Fibroblast of peridontal ligament (primary cell): ENCODE measurements around the gene KMT2A.
A peak's percentile ranks its signal among the peaks of the same experiment; 100 is the strongest.
"Not testable (repeated sequence)": the region's sequence is repeated elsewhere in the genome, so short reads cannot be mapped to it uniquely, and the experiment has no call there.

Experiments used
- DNase-seq: peaks from one replicate; pipeline ENCODE4 v3.0.0-alpha.2; 2010; ENCODE audit errors: extremely low read depth

Gene KMT2A

DNA sequence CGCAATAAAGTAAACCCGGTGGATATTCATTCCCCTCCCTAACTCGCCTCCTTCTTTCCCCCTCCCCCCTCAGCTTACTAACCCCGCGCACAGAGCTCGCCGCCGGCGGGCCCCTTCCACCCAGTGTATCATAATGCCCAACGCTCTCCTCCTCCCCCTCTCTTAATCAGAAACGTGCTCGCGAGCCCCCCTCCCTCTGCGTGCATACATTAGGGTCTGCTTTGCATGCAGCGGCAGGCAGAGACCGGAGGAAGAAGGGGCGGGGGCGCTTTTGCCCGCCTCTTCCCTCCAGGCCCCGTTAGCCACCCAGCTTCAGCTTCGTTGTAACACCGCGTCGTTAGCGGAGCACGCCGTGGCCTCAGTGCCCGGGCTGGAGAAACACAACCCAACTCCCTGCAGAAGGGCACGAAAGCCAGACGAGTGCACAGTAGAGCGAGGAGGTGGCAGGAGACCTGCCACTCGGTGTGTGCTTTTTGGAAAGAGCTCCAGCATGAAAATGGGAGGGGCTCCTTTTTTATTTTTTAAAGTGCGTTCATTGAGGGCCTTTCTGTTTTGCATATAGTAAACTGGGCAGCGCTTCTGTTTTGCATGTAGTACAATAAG lies 901 bp upstream of the KMT2A start:
- DNase-seq: no peak

DNA sequence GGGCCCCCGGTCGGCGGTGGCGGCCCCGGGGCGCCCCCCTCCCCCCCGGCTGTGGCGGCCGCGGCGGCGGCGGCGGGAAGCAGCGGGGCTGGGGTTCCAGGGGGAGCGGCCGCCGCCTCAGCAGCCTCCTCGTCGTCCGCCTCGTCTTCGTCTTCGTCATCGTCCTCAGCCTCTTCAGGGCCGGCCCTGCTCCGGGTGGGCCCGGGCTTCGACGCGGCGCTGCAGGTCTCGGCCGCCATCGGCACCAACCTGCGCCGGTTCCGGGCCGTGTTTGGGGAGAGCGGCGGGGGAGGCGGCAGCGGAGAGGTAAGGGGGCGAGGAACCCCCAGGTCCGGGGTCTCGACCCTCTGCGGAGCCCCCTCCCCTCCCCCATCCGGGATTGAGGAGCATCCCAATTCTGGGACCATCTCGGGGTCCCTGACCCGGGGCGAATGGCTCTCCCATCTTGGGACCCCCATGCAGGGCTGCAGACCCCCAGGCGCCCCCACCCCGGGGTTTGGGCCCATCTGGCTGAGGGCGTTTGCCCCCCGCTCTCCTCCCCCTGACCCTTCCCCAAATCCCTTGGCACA lies 431 bp downstream of the KMT2A start:
- DNase-seq: no peak

DNA sequence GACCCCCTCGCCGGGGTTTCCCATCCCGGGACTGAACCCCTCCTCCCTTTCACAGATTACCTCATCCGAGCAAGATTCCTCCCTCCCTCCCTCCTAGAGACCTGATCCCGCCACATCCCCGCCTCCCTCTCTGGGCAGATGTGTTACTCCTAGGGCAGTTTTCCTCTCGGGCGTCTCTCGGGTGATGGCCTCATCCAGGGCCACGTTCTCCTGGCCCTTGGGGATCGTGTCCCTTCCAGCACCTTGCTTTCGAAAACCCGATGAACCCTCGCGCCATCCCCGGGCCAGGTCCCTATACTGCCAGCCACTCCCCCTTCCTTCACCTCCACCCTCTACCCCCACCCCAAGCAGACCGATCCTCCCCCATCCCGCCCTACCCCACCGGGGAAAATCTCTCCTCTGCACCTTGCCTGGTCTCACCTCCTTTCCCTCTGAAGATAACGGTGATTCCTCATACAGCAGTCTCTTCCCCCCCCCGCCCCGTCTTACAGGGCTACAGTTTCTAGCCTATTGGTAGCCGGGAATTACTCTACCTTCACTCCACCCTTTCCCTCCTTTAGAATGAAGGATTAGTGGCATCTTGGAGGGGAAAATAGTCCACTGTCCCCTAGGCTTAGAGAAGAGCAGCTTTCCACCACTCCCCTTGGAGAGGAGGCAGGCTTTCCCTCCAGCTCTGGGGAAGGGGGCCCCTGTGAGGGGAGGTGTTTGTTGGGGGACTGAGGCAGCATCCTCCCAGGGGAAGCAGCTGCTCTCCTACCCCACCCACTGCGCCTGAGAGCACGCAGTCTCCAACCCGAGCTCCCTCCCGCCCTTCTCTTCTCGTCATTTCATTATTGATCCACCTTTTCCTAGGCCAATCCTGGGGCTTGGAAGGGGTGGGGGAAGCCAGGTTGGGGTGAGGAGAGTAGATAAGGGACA lies 1.2 kb downstream of the KMT2A start:
- DNase-seq: peak; percentile 32

DNA sequence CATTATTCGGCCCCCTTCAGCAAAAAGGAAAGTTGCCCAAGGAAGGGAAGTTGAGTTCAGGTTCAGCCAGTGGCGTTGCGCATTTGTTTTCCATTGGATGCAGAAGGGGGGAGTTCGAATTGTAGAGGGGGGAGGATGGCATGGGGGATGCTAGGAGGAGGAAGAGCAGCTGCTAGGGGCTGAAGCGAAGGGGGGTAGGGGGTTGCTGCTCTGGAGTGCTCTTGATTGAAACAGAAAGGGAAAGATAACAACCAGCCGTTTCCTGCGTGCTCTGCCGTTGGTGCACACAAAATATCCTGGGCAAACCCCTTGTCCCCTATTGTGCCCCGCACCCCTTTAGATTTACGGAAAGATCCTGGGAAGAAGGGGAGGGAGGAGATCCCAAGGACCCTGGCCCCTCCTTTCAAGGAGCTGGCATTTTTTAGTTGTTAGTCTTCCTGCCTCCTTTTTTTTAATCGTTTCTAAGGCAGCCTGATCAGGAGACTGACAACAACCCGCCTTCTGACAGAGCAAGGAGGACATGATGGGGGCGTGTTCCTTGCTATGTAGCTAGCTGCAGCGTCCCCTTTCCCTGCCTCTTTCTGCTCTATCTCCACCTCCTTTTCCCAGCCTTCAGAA lies 2.1 kb downstream of the KMT2A start:
- peak; percentile 82 for DNase-seq

DNA sequence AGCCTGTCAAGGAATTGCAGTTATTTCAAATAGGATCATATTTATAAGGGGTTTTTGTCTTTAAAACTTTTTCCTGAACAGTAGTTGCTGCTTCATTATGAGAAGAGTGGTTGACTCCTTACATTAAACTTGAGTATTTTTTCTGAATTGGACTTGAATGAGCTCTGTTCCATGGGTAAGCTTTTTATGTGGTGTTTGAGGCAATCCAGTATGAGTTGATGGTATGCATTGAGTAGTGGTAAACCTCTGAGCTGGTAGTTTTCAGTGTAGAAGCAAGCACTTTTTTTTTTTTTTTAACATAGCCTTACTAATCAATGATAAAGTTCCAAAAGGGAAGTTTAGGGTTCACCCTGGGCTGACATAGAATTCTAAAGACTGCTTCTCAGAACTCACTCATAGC lies 3.4 kb downstream of the KMT2A start:
- DNase-seq: no peak

DNA sequence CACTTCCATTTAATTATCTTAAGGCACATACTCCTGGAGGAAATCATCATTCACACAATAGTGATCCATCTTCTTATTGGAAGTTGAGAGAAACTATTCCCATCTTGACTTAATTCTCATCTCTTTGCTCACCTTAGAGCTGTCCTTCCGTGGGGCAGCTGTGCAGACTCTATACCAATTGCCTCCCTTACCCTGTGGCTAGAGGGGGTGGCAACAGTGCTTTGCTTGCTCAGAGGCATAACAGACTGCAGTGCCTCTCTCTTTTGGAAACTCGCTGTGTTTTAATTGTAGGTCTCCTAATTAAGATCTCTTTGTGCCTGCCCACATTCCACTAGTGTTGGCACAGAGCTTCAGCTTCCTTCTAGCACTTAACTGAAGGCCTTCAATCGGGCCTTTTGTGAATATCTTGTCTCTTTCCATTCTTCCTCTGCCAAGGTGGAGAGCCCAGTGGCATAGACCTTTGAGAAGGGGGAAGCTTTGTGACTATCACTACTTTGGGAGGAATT lies 5.5 kb downstream of the KMT2A start:
- DNase-seq: no peak

DNA sequence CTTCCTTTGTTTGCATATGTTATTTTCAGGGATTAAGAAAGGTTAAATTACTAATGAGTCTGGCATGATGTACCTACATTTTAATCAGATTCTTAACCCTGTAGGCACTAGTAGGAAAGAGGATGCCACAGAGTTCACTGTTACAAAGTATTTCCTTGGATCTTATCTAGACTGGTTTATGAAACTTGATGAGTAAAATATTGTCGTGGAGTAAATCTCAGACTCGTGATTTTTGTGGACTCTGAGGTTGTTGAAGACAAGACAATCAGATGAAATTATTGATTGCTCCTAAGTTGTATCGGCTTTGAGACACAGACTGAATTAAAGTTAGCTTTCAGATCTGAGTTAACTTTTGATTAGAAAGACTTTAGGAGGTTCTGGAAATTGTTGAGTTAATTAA lies 6.0 kb downstream of the KMT2A start:
- DNase-seq: no peak

DNA sequence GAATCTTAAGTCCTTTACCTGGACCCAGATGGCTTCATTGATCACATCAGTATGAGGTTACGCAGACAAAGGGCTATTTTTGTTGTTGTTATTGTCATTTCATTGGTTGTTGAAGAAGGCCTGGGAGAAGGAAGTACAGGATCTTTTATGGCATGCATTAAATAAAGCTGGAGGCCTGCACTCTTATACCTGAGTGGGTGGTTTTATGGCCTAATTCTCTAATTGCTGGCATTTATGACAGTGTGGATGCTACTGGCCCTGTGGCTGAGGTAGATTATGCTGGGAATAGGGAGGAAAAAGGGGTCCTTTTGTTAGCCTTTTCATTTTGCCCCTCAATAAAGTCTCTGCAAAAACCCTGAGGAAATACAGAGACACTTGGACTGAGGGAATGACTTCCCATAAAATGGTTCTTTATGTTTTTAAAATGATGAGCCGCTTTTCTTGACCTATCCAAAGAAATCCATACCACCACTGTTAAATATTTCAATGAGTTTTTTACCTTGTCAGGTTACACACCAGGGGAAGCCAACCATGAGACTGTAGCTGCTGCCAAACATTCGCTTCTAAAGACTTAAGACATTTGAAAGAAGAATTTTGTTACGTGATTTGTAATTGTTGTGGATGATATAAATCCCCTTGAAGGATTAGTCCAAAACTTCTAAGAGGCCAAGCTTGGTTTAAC lies 6.8 kb downstream of the KMT2A start:
- DNase-seq: no peak

DNA sequence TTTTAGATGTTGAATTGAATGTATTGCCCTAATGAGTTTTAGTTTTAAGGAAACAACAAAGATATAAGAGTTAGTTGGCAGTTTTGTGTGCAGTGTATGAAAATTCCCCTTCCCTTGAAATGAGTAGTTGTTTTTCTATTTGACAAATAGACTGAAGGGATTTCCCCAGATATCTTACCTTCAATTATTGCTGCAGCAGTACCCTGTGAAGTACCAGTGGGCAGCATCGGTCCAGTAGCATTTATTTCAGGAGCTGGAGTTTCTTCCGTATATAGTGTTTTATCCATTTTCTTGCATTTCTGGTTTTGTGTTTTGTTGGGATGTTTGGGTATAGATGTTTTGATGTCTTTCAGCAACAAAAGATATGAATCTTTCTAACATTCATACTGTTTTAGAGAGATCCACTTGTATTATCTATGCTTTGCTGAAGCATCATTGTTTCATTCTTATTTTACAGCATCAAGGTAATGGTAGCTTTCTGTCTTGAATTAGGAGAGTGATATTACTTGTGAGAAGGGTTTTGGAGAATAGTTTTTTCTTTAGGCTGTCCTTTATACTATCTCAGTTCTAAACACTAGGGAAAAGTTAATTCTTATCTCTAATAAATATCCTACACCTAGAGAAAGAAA lies 7.4 kb downstream of the KMT2A start:
- no peak for DNase-seq

DNA sequence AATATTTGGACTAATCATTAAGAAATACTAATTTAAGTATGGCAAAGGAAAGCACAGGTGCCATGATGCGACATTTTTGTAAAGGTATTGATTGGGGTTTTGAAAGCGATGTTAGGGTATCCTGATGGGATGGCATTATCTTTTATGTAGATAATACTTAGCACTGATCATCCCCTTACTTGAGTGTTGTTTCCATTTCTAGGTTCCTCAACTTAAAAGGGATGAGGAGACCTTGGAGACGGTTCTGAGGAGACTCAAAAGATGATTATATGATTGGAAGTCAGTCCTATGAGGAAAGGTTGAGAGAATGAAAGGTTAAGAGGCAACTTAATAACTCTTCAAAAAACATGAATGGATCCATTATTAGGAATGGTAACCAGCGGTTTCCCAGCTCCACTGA lies 11.1 kb downstream of the KMT2A start:
- no peak for DNase-seq

DNA sequence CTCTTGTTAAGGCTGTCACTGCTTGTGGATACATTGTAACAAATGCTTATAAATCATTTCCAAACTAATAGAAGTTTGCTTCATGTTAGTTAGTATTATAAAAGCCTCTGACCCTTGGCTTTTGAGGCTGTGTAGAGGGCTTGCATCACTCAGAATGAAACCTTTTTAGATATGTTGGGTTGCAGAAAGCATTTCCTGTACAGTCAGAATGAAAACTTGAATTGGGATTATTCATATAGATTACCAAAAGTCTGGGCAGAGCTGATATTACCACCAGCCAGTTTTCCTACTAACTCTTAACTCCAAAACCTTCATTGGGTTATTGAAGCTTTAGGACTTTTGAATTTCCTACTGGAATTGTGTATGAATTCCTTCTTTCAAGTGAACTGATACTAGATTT lies 12.0 kb downstream of the KMT2A start:
- peak; percentile 40 for DNase-seq

DNA sequence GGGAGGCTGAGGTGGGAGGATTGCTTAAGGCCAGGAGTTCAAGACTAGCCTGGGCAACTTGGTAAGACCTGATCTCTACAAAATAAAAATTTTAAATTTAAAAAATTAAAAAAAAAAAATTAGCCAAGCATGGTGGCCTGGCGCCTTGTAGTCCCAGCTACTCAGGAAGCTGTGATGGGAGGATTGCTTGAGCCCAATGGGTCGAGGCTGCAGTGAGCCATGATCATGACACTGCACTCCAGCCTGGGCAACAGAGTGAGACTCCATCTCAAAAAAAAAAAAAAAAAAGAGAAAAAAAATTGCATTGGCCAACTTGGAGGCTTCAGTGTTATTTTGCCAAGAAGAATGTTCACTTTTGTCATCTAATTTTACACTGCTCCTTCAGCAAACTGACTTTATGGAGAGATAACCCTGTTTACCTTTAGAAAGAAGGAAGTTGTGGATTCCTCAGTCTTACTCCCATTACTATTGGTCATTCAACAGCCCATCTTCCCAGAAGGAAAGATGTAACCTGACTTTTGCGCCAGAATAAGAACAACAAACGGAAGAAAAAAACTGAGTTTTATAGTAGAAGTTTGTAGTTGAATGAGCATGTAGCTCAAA lies 13.1 kb downstream of the KMT2A start:
- DNase-seq: no peak

DNA sequence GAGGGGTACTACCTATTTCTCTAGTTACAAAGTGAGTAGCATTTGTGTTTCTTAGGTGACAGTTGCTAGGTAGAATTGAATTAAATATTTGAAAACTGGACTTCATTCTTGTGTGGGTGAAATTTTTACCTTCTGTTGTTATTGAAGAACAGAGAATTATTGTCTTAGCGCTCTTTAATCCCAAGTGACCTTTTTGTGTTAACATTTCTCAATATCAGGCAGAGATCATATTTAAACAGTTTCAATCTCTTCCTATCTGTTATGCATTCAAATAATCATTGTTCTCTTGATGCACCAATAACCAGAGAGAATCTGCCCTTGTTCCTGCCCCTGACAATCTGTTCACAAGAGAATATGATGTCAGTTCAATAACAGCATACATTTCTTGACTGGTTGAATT lies 14.2 kb downstream of the KMT2A start:
- no peak for DNase-seq

DNA sequence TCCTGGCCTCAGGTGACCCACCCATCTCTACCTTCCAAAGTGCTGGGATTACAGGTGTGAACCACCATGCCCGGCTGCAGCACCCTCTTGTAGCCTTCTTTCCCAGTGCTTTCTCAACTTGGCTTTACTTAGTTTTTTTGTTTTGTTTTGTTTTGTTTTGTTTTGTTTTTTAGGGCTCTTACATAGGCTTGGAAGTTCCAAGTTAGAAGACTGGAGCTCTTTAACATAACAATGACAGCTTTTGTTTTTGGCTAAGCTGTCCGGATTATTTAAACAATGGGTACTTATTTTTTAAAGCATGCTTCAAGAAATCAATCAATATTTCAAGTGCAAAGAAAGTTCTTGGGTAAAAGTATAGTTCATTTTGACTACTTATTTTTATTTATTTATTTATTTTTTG lies 25.9 kb downstream of the KMT2A start:
- no peak for DNase-seq

DNA sequence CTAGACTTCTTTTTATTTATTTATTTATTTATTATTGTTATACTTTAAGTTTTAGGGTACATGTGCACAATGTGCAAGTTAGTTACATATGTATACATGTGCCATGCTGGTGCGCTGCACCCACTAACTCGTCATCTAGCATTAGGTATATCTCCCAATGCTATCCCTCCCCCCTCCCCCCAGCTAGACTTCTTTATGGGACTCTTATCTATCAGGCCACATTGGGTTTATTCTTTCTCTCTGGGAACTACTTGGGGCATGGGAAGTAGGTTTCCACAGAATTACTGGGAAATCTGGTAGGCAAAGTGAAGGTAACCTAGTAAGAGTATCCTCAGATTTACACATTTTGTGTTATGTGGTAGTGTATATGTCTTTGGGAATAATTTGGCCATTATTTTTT lies 32.7 kb downstream of the KMT2A start:
- not testable (repeated sequence) for DNase-seq

DNA sequence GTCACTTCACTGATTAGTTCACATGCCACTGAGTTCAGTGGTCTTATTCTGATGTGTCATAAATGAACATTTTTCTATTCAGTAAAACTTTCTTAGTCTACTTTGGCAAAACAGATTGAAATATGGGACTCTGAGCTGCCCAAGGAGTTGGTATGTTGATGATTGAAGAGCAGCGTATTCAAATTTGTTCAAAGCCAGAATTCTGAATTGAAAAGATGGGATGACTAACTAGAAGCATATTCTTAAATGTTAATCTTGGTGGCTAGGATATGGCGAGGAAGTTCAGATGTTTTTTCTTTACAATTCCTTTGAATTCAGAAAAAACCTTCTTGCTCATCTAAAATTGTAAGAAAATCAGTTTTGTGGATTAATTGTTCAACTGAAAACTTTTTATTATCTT lies 34.7 kb downstream of the KMT2A start:
- no peak for DNase-seq

DNA sequence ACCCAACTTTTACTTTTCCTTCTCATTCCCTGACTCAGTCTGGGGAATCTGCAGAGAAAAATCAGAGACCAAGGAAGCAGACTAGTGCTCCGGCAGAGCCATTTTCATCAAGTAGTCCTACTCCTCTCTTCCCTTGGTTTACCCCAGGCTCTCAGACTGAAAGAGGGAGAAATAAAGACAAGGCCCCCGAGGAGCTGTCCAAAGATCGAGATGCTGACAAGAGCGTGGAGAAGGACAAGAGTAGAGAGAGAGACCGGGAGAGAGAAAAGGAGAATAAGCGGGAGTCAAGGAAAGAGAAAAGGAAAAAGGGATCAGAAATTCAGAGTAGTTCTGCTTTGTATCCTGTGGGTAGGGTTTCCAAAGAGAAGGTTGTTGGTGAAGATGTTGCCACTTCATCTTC lies 37.2 kb downstream of the KMT2A start:
- no peak for DNase-seq

DNA sequence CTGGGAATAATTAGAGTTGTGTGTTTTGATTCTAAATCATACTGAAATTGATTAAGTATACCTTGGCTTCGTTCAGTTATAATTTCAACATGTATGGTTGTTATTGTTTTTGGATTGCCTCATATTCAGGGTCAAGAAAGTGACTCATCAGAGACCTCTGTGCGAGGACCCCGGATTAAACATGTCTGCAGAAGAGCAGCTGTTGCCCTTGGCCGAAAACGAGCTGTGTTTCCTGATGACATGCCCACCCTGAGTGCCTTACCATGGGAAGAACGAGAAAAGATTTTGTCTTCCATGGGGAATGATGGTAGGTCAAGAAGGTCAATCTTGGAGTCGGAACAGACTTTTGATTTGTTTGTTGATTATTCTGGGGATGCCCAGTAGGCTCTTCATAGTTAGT lies 40.4 kb downstream of the KMT2A start:
- no peak for DNase-seq

DNA sequence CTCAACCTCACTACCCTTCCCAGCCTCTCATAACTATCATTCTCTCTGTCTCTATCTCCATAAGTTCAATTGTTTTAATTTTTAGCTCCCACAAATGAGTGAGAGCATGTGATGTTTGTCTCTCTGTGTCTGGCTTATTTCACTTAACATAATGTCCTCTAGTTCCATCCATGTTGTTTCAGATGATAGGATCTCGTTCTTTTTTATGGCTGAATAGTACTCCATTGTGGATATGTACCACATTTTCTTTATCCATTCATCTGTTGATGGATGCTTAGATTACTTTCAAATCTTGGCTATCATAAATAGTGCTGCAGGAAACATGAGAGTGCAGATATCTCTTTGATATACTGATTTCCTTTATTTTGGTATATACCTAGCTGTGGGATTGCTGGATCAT lies 44.9 kb downstream of the KMT2A start:
- DNase-seq: not testable (repeated sequence)

DNA sequence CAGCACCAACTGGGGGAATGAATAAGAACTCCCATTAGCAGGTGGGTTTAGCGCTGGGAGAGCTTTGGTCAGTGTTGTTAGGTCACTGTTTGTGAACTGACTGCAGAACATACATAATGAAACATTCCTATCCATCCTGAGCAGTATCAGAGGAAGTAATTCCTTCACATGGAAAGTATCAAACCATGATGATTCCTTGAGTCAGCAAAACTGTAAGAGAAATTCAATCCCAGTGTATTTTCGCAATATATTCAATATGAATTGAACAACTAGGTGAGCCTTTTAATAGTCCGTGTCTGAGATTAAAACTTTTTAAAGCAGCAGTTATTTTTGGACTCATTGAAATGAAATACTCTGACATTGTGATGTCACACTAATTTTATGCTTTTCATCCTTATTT lies 48.1 kb downstream of the KMT2A start:
- no peak for DNase-seq

DNA sequence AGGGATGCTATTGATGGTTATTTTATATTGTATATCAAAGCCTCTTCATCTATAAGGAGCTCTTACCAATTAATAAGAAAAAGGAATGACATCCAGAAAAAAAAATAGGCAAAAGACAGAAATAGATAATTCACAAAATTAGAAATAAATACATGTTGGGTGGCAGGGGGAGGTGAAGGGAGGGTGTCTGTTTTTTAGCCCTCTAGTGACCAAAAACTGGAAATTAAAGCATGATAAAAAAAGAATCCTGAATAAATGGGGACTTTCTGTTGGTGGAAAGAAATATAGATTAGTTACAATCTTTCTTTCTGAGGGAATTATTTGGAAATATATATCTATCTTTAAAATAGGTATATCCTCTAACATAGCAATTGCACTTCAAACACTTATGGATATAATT lies 49.0 kb downstream of the KMT2A start:
- no peak for DNase-seq
